GM18505 (cell line): ENCODE measurements around the gene FOLR1.

ENCODE experiments used
- ATAC-seq: cut with Tn5 transposase; IDR thresholded peaks from one replicate; pipeline ENCODE4 v1.9.1; 2021; ENCODE audit not compliant: unreplicated experiment
- POLR2A ChIP-seq: IDR thresholded peaks from 4 replicates; pipeline ENCODE4 v1.6.1; 2011; ENCODE audit warnings: borderline replicate concordance; ENCODE audit not compliant: insufficient read depth, insufficient read length; ENCODE audit errors: extremely low read depth

FOLR1 gene

DNA sequence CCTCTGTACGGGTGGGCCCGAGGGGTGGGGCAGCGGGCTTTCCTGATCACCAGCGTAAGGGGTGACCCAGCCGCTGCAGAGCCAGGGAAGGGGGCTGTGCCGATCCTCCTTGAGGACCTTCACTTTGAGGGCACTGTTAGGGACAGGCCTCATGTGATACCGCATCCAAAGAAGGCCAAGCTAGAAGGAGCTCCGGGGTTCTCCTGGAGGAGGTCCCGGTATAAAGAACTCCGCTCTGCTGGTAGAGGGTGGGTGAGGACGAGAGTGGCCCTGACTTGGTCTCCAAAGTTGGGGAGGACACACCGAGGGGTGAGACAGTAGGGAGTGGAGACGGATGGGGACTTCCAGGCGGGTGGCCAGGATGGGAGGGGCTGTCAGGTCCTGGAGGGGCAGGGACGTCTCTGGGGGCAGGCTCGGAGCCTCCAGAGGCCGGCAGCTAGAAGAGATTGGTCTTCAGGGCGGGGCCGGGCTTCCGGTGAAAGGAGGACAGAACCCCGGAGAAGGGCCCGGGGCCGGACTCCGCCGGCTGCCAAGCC is 47.4 kb downstream of the FOLR1 start:
- ATAC-seq = no peak

DNA sequence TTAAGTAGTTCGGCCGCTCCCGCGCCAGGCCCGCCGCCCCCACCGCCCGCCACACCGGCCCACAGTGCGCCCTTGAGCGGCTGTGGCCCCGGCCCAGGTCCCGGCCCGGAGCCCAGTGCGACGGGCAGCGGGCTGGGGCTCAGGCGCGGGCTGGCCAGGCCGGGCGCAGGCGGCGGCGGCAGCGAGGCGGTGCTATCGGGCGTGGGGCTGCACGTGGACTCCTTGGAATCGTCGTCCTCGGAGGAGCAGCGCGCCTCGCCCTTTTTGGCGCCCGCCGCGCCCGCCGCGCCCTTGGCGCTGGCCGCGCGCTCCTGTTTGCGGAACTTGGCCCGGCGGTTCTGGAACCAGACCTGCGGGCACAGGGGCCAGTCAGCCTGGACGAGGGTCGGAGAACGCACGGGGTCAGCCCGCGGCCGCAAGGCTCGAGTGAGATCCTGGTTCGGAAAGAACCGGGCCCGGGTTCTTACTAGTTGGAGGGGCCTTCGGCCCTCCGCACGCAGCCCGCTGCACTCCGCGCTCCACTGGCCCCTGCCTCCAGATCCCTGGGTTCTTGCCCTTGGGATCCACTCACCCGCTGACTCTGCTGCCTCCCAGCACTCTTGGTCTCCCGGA is 48.0 kb downstream of the FOLR1 start:
- ATAC-seq = no peak
- peak; percentile 32 for TF ChIP-seq POLR2A

More for the DNA sequence above, 47.4 kb downstream of the FOLR1 start:
- peak; percentile 50 for TF ChIP-seq POLR2A

DNA sequence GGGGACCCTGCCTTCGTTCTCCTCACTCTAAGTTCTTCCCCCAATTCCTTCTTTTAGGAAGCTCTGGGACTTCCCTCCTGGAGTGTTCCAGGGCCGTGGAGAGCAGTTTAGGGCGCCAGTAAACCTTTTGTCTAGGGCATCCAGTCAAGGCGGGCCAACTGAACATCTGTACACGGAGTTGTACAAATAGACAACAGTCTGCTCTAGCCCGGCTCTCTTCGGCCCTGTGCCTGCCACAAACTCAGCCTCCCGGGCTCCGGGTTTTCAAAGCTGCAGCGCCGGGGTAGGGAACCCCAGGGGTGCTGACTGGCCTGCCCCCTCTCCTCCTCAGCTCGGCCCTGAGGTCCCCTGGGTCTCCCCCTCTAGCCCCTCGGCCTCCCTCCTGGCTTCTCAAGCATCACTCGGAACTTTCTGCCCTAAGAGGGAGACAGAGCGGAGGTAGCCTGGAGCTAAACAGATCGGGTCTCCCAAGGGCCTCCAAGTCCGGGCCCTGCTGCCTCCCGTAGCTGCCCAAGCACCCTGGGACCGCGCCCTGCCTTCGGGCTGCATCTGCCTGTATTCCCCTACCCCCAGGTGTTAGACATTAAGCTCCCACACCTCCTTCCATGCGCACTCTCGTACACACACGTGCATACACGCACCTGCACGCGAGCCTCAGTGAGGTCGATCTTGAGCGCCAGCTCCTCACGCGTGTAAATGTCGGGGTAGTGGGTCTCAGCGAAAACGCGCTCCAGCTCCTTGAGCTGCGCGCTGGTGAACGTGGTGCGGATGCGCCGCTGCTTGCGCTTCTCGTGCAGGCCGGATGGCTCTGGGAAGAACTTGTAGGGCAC is 48.7 kb downstream of the FOLR1 start:
- no peak for TF ChIP-seq POLR2A
- no peak for ATAC-seq

DNA sequence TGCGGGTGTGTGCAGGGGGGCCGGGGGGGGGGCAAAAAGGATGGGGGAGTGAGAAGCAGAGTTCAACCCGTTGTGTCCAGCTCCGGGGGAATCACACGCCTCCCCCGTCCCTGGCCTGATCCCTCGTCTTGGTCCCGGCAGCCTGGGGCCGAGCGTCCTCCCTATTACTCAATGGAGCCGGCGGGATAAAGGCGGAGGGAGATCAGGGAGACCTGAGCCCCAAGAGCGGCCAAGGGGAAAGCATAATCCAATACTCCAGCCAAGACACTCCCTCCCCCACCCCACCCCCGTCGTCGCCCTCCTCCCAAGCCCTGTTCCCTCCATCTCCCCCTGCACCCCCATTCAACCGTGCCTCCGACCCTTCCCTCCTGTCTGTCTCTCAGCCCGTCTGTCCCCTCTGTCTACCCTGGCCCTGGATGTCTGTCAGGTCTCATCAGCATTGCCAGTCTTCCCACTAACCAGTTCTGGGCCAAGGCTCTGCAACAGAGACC is 49.4 kb downstream of the FOLR1 start:
- no peak for ATAC-seq
- TF ChIP-seq POLR2A = no peak

DNA sequence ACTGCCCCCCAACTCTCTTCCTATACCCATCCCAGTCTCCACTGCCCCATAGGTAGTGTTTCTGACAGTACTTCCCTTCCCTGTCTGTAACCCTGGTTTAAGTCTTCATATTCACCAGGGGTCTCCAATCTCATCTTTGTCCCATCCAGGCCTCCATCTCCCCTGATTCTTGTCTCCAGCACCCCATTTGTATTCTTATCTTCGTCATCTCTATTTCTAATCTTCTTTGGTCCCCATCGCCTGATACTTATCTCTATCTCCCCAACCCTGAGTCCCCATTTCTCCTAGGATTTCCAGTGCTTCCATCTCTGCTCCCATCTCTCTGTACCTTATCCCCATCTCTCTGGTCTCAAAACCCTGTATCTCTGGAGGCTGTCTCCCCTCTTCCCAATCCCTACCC is 50.2 kb downstream of the FOLR1 start:
- ATAC-seq = no peak
- no peak for TF ChIP-seq POLR2A

DNA sequence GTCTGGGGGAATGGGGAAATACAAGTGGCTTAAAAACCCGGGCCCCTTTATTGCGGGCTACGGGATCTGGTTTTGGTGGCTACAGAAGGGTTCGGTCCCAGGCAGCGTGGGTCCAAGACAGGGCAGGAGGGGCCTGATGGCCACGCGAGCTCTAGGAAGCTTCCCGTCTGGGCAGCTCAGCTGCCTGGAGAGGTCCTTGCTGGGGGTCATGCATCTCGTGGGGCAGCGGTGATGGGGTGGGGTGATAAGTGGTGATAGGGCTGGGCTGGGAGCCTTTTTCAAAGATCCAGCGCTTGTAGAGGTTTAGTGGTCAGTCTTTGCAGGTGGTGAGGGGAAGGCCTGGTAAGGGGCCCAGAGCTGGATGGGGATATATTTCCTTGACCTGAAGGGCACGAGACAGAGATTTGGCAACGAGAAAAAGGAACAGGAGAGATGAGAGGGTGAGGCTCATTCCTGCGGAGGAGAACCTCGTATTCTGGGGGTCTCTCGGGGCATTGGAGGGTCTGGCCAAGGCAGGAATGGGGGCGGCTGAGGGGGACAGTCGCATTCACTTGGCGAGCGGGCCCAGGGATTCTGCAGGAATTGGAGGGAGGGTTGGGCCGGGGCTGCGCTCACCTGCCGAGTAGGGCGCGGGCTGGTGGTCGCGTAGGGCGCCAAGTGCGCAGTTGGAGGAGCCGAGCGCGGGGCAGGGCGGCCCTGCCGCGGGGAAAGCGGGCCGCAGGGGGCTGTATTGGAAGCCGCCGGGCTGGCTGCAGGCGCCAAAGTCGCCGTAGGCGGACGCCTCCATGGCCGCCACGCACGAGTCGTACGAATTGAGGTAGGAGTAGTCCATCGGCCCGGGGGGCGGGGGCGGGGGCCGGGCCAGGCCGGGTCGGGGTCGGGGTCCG is 51.5 kb downstream of the FOLR1 start:
- ATAC-seq = no peak
- TF ChIP-seq POLR2A = no peak

DNA sequence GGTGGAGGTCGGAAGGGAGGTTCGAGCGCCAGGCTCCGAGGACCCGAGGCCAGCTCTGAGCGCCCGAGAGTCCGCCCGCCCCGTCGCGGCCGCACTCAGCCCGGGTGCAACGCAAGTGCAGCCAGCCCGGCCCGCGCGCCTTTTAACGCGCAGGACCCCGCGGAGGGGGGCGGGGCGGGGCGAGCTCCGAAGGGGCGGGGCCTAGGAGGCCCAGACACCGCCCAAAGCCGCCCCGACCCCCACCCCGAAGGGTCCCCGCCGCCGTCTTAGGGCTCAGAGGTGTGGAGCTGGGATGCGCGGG is 52.1 kb downstream of the FOLR1 start, which contains the start of gene PHOX2A:
Gene PHOX2A, minus strand, starts transcription at position 117 of the 301 bp plus-strand sequence. CDS start 172 bp downstream, outside the sequence.
- TF ChIP-seq POLR2A = no peak
- ATAC-seq = no peak

DNA sequence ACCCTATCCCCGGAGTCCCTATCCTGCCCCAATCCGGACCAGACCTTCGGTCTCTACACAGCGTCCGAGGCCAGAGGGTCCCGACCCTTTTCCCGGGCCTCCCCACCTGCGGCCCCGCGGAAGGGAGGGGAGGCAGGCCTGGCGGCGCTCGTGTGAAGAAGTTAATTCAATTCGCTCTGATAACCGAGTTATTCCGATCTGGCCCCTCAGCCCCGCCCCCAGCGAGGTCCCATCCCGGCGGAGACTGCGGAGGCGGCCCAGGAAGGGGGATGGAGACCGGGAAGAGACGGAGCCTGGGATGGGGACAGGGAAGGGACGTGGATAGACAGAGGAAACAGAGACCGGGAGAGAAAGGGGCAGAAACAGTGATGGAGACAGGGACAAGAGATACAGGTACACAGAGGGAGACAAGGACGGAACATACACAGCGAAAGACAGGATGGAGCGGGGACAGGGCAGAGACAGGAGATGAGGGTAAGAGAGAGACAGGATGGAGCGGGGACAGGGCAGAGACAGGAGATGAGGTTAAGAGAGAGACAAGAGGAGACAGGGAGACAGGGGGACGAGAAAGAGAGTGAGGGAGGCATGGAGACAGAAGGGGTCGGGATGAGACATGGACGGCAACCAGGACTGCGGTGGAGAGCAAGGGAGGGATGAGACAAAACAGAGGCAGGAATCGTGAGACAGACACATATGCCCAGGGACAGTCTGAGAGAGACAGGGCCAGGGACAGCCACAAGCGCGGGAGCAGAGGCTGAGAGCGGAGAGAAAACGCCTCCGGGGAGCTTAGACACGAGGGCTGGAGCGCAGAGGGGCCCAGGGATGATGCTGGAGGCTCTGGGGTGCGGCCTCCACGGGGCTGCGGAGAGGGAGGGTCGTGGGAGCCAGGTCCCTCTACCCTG is 52.7 kb downstream of the FOLR1 start:
- ATAC-seq = no peak
- TF ChIP-seq POLR2A = no peak

DNA sequence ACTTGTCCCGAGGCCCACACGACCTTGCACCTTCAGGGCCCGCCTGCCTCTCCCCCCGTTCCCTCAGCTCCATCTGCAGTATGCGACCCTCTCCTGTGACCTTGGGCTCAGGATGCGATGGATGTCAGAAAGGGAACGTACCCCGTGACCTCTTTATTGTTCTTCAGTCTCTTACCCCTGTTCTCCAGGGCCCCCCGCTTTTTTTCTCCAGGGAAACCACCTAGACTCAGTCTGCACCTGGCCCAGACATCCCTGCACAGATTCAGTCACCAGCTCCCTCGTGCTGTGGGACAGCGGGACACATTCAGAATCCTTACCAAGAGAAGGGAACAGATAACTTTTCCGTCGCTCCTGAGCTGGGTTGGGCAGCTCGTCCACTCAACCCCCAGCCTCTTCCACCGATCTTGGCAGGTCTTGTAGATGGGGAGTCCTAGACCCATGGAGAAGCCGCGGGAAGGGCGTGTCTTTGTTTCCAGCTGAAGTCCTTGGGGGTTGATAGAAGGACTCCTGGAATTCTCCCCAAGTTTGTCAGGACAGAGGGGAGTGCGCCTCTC is 53.4 kb downstream of the FOLR1 start:
- TF ChIP-seq POLR2A = no peak
- no peak for ATAC-seq
